A673 (cell line): Measurements from ENCODE around the gene PREX1.

Source experiments
- CTCF ChIP-seq: fragments of 300-800, 200-600 bp; sonication (generic); conservative IDR thresholded peaks from 2 replicates; pipeline ENCODE4 v1.5.1; 2017; ENCODE audit warnings: low read depth, mild to moderate bottlenecking, antibody characterized with exemption, low read length, moderate library complexity, mixed read lengths
- EZH2 ChIP-seq: fragments of 200-600 bp; sonication (generic); IDR thresholded peaks from 2 replicates; pipeline ENCODE4 v1.6.1; 2017; ENCODE audit warnings: borderline replicate concordance, low read depth, mild to moderate bottlenecking, mixed read lengths, antibody characterized with exemption, low read length; ENCODE audit not compliant: poor library complexity, severe bottlenecking

DNA sequence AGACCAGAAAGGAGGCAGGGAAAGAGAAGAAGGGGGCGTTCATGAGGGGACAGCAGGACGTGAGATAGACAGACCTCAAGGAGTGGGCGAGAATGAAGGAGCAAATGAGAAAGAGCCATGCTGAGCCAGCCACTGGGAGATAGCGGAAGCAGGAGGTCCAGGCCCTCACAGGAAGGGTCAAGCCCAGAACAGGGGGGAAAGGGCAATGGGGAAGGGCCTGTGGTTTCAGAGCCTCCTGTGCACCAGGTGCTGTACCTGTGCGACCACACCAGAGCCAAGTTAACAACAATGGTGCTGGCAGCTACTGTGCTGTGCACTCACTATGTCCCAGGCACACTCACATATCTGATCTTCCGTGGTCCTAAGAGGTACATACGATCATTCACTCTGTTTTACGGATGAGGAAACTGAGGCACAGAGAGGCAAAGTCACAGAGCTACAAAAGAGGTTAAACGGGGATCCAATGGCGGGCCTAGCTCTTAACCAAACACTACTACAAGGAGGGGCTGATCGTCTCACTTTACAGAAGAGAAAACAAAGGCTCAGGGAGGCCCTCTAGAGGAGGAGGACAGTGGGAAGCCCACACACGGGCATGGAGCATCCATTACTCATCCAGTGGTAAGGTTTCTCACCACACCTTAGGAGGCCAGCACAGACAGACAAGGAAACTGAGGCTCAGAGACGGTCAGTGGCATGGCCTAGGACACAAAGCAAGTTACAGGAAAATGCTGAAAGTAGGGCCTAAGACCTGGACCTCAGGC, 129.1 kb downstream of the PREX1 start:
- TF ChIP-seq EZH2 (no peak), CTCF (peak; percentile 67)
